GM20431 (cell line): Measurements from ENCODE around the gene NFKBIB.

Source experiments
- in situ Hi-C: fragments of 300-500 bp; cut with MseI, MboI; formaldehyde crosslinking; loops from one replicate; pipeline ENCODE4 v1.15.0; 2020; ENCODE audit warnings: low sequenced_read_pairs; ENCODE audit not compliant: unreplicated experiment

NFKBIB gene

DNA sequence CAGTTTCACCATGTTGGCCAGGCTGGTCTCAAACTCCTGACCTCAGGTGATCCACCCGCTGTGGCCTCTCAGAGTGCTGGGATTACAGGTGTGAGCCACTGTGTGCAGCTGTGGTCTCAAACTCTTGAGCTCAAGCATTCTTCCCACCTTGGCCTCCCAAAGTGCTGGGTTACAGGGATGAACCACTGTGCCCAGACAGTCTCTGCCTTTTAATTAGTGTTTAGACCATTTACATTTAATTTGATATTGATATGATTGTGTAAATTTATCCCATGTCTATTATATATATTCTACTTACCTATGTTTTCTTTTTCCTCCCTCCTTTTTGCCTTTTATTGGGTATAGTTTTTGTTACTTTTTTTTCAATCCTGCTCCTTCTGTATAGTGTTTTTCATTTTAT is 1.9 kb downstream of the NFKBIB start:
- in situ Hi-C loops, result no loop called here

DNA sequence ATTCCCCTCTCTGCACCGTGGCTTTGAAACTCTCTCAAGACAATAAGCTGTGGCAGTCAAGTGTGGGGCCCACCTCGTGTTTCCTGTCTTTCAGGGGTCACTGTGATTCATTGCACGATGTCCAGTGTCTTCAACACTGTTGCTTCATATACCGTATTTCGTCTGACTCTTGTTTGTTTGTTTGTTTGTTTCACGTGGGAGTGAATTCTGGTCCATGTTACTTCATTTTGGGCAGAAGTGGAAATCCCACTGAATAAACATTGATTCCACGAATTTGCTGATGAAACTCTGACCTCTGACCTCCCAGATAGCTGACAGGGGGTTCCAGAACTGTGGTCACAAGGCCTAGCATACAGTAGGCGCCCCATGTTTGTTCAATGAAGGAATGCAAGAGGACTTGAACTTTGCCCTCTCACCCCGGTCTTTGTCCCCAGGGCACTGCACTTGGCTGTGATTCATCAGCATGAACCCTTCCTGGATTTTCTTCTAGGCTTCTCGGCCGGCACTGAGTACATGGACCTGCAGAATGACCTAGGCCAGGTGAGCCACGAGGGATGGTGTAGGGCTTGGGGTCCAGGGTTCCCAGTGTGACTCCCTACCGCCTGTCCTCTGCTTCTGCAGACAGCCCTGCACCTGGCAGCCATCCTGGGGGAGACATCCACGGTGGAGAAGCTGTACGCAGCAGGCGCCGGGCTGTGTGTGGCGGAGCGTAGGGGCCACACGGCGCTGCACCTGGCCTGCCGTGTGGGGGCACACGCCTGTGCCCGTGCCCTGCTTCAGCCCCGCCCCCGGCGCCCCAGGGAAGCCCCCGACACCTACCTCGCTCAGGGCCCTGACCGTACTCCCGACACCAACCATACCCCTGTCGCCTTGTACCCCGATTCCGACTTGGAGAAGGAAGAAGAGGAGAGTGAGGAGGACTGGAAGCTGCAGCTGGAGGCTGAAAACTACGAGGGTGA is 5.1 kb downstream of the NFKBIB start:
- in situ Hi-C loops, result no loop called here

DNA sequence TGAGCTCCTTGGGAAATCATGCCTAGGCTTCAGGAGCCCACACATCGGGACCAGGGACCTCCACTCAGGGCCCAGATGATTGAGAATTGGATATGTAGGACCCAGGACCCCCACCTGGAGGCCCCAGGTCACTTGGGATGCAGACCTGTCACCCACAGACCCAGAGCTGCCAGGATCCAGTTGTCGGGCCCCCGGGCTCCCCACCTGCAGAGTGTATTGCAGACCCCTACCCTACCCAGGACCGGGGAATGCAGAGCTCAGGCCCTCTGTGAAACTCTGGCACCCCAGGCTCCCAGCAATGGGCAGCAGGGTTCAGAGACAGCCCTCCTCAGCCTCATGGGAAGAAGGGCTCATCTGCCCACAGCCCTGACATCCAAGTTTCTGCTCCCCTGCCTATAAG is 5.9 kb downstream of the NFKBIB start:
- in situ Hi-C loops, result no loop called here

DNA sequence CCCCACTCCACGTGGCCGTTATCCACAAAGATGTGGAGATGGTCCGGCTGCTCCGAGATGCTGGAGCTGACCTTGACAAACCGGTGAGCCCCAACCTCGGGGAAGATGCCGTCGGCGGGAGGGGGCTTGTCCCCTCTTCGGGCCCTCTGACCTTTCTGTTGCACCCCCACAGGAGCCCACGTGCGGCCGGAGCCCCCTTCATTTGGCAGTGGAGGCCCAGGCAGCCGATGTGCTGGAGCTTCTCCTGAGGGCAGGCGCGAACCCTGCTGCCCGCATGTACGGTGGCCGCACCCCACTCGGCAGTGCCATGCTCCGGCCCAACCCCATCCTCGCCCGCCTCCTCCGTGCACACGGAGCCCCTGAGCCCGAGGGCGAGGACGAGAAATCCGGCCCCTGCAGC is 7.5 kb downstream of the NFKBIB start:
- in situ Hi-C loops, result no loop called here

DNA sequence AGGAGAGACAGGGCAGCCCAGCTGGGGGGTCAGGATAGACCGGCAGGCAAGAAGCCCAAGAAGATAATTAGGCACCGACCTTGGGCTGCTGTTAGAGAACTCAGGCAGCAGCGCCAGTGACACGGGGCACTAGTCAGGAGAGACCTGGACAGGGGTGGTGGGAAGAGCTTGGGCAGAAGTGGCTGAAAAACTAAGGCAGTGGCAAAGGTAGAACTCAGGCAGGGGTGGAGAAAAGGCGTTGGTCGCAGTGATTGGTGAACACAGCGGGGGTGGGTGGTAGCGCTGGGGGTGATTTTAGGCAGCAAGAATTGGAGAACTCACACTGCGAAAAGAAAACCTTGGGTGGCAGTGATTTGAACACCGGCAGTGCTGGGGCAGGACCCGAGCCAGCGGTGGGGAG is 7.9 kb downstream of the NFKBIB start:
- in situ Hi-C loops, result no loop called here

DNA sequence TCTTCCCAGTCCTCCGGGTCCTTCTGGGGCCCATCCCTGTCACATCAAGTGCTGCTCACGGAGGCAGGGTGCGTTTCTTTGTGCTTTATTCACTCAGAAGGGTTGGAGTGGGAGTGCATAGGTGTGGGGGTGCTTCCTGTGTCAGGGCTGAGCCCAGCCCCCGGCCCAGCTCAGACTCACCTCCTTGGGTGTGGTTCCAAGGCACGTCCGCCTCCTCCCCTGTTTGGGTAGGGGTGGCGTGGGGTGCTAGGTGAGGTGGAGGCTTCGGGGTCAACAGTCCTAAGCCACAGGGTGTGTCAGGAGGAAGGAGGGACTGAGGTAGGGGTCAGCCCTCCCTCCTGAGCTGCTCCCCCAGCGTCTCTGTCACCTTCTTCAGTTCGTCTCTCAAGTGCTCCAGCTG is 9.1 kb downstream of the NFKBIB start:
- in situ Hi-C loops, result no loop called here

DNA sequence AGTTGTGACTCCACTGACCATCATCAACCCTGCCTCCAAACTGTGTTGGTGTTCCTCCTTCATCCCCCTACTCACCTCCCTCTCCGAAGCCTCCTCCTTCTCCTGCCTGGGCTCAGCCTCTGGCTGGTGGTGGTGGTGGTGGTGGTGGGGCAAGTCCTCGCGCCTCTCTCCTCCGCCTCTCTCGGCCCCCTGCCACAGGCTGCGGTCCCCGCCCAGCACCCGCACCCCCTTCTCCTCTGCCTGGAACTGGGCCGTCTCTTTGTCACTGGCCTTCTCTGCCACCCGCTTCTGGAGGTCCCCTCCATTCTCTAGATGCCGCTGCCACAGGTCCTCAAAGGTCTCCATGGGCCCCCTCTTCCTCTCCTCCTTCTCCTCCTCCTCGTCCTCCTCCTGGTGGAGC is 10.7 kb downstream of the NFKBIB start:
- in situ Hi-C loops, result no loop called here

DNA sequence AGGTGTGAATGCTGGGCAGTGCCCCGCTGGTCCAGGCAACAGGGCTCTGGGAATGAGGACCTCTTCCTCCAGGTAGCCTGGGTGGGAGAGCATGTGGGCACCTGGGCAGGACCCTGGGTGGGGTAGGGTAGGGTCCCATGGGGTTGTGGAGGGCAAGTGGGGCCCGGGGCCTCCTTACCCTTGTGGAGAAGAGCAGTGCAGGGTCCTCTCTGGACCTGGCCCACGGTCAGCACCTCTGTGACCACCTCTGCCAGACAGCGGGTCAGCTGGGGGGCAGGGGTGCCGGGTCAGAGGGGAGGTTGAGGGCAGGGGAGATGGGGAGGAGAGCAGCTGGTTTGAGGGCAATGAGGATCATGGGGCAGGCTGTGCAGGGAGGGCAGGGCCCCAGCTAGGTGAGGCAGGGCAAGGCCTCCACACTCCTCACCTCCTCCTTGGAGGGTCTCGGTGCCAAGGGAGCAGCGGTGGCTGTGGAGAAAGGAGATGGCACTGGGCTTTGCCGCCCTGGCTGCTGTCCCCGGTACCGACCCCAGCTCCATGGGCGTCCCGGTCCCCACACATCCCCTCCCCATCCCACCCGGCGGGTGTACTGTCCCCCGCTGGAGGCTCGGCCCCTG is 11.7 kb downstream of the NFKBIB start:
- in situ Hi-C loops, result no loop called here

DNA sequence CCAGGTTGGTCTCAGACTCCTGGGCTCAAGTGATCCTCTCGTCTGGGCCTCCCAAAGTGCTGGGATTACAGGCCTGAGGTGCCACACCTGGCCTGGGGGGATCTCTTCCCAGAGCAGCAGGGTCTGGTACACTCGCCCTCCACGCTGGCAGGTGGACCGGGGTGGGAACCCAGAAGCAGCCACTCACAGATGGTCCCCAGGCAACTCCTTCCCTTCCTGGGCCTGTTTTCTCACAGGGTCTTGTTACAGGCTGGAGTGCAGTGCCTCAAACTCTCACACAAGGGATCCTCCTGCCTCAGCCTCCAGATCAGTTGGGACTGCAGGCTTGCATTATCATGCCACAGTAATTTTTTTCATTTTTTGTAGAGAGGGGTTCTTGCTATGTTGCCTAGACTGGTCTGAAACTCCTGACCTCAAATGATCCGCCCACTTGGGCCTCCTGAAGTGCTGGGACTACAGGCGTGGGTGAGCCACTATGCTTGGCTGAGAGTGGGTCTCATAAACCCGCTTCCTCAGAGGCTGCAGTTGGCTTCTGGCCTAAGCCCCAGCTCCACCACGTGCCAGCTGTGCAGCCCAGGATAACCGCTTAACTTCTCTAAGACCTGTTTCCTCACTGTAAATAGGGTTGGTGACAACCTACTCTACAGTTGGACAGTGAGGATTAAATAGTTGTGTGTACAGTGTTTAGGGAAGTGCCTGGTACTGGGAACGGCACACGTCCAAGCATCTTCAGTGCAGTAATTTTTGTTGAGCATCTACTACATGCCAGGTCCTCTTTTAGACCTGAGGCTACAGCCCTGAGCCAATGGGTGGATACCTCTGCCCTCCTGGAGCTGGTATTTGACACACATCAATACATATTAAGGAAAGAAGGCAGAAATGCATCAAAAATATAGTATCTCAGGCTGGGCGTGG is 13.1 kb downstream of the NFKBIB start:
- in situ Hi-C loops, result no loop called here

DNA sequence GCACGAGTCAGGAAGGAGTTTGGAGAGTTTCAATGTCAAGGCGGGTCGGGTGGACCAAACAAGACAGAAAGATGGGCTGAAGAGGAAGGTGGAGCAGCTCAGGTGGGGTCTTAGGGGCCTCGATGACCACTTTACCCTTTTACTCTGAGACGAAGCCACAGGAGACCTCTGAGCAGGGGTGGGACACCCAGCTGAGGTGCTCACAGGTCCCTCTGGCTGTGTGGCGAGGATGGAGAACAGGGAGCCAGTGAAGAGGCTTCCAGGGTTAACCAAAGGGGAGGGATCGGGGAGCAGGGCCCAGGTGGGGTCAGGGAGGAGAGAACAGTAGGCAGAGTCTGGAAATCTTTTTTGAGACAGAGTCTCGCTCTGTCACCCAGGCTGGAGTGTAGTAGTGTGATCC is 14.2 kb downstream of the NFKBIB start:
- in situ Hi-C loops, result no loop called here

DNA sequence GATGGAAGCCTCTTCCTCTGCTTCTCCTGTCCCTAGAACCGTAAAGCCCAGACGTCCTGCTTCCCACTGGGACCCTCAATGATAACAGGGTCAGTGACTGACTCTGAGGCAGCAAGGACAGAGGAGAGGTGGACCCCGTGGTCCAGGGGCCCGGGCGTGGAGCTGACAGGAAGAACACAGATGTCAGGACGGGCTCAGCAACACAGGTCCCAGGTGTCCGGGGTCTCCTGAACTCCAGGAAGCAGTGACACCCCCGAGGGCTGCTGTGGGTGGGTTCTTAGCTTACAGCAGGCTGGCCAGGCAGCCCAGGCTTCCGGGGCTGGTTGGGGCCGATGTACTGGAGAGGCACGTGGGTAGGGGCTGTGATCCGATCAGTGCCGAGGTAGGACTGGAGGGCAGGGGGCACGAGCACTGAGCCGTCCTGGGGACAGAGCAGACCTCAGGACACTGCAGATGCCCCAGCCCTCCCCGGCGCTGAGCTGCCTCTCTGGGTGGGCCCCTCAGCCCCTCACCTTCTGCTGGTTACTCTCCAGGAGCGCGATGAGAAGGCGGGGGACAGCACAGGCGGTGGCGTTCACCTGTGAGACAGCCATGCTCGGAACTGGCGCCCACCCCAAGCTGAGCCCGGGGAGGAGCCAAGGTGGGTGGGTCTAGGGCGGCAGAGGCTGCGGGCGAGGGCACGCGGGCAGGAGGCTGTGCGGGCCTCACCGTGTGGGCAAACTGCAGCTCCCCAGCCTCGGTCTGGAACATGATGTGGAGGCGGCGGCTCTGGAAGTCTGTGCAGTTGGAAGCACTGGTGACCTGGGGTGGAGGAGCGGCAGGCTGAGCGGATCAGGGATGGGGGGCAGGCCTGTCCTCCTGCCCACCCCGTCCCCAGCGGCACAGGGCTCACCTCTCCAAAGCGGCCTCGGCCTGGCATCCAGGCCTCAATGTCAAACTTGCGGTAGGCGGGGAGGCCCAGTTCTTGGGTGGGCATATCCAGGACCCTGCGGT is 15.9 kb downstream of the NFKBIB start:
- in situ Hi-C loops, result no loop called here

DNA sequence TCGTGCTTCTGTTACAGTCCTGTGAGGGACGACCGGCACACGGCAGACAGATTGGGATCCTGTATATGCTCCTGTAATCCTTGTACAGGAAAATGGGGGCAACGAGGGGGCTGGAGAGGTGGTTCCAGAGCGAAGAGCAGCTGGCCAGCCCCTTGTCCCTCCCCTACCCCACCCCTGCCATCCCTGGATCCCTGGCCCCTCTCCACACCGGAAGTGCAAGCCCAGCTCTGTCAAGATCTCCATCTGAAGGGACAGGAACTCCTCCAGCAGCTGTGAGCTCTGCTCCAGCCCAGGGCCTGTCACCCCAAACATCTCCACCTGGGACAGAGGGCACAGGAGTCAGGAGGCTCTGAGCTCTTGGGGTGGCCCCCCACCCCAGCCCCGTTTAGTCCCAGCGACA is 17.7 kb downstream of the NFKBIB start:
- in situ Hi-C loops, result no loop called here

DNA sequence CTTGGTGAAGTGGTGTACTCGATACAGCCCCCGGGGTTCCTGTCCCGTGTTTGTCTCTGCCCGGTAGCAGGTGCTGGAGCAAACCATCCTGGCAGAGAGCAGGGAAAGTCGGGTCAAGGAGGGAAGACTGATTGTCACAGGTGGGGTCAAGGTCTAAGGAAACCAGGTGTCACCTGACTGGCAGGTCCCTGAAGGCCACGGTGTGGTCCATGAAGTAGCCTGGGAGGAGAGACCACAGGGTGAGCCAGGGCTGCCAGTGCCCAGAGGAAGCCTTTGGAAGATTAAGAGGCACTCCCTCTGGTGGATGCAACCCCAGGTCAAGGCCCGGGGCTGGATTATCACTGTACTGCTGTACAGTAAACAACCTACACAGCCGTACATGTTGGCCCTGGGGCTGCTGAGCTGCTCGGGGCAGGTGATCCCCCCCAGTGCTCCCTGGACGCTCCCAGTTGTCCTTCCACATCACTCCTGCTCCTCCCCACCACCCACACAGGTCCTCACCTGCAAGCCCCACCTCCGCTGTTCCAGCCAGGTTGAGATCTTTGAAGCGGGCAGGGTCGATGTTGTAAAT is 18.2 kb downstream of the NFKBIB start:
- in situ Hi-C loops, result no loop called here

DNA sequence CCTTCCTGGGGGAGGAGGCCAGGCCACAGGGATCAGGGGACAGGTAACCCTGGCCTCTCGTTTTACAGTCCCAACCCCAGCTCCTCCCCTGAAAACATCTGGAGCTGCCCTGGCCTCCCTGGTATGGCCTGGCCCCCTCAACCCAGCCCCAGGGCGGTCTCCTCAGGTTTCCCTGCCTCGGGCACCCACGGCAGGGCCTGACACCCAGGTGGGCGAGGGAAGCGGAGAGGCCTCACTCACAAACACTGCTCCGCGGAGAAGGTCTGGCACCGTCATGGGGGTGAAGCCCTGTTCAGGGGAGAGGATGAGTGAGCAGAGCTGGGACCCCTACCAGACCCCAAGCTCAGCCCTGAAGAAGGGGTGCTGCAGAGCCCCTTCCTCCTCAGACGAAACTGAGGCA is 18.8 kb downstream of the NFKBIB start:
- in situ Hi-C loops, result no loop called here

DNA sequence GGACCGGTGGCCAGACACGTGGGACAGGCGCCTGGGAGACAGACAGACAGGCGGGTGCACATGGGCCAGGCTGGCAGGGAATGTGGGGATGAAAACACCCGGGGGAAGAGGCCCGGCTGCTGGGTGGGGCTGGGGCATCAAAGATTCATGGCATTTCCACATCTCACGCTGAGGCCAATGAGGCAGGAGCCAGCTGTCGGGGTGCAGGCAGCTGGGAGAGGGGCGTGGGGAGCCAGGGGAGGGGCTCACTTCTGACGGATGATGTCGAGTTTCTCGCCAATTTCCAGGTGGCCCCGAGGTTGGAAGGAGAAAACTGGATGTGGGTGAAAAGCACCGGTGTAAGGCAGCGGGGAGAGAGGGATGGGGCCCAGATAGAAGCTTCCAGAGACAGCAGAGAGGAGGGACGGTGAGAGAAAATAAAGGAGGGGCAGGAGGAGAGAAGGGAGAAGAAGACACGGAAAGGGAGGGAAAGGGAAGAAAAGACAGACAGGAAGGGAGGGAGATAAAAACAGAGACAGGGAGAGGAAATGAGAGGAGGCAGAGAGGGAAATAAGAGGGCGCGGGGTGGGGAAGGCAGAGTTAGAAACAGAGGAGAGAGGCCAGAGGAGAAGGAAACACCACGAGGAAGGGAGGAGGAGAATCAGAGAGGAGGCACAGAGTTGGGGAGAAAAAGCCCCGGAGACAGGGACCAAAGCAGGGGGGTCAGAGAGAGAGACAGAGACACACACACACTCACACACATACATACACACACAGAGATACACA is 20.2 kb downstream of the NFKBIB start:
- in situ Hi-C loops, result no loop called here

DNA sequence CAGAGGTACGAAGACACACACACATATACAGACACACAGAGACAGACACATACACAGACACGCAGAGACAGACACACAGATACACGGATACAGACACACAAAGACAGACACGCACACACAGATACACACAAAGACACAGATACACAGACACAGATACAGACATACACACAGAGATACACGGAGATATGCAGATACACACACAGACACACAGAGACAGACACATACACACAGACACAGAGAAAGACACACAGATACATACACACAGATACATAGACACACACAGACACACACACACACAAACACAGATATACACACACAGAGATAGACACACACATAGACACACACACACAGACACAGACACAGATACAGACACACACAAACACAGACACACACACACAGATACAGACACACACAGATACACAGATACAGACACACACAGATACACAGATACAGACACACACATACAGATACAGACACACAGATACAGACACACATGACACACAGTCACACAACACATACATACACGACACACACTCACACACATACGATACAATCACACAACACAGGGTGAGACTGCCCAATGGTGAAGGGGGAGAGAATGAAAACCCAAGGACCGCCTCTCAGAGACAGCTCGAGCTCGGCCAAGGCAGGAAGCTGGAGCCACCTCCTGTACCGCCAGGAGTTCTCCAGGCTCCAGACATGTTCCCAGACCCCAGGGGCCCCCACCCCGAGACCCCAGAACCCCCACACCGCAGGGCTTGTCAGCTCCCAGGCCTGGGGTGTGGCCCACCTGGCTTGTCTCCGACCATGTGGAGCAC is 21.0 kb downstream of the NFKBIB start:
- in situ Hi-C loops, result no loop called here

DNA sequence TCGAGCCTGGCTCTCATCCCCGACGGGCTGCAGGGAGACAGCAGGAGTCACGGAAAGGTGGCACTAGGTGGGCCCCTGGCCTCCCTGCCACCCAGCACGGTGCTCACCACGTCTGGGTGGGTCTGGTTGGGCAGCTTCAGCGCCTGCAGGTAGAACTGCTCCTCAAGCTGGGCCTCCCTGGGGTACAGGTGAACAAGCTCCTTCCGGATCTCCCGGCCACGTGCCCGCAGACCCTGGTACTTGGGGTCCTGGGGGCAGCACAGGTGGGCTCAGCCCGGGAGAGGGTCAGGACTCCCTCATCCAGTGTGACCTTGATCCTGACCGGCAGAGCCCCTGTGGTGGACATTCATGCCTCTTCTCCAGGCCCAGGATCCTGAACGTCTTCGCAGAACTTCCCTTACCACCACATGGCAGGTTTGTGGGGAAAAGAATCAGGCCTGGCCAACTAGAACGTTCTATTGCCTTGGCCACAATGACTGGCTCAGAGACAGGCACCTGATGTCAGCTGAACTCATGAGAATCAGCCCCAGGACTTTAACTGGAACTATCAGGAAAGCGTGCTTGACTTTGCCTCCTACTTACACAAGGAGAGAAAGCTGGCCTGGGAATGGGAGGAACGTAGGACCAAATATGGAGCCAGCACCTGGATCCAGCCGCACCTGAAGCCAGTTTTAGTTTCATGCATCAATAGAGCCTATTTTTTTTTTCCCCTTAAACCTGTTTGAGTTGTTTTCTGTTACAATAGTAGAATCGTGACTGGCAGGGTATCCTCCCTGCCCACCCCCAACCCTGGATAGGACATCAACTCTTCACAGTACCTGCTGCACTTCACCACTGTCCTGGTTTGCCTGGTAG is 21.9 kb downstream of the NFKBIB start:
- in situ Hi-C loops, result no loop called here
